ENCODE results near the gene CGB8. TPM values are rescaled to one million over a fixed set of nuclear protein-coding genes. Genes with fewer than 3 reads are reported as not detected.
"Not testable (repeated sequence)": the region's sequence is repeated elsewhere in the genome, so short reads cannot be mapped to it uniquely, and the experiment has no call there.

Gene CGB8
- total RNA-seq, 2 experiments from 2014 or later = not detected

DNA sequence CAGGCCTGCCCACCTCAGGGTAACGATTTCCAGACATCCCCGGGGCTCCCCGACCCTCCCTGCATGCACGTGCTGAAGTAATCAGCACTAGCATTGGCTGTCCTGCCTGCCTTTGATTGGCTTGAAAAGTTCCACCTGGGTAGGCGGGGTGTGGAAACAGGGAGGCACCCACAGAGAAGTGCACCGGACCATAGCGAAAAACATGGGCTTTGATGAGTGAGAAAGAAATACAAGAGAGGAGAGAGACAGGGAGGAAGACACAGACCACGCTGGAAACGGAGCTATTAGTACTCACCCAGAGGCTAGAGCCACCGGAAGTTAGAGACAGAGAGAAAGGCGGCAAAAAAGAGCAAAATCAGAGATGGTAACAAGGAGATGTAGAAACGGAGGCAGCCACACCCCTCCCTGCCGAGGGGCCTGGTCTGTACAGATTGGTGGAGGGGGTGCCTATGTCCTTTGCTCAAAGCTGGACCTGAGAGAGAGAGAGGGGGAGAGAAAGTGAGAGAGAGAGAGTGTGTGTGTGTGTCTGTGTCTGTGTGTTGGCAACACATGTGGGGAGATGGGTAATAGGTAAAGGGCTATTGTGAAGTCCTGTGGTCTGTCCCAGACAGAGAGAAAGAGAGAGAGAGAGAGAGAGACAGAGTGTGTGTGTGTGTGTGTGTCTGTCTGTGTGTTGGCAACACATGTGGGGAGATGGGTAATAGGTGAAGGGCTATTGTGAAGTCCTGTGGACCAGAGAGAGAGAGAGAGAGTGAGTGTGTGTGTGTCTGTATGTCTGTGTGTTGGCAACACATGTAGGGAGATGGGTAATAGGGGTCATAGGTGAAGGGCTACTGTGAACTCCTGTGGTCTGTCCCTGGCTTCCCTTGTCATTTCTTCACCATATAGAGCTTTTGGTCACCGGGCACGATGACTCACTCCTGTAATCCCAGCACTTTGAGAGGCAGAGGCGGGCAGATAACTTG lies 27.7 kb downstream of the CGB8 start:
- ATAC-seq = no peak
- H3K27ac Mint-ChIP-seq = peak overlapping the region; percentile 2
- POLR2A ChIA-PET = no interaction called here

DNA sequence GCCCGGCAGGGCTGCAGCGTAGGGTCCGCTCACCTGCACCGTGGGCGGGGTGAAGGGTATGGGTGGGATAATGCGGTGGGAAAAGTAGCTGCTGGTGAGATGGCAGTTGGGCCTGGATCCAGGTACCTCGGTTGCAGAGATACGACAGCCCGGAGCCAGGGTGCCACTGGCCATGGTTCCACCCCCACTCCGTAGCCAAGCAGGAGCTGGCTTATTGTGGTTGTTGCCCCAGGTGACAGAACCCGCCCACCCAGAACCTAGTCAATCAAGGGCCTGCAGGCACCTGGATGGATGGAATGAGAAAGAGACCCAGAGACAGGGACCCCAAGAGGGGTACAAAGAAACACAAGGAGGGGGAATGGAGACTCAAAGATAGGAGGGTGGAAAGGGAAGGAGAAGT lies 28.6 kb downstream of the CGB8 start:
- H3K36me3 Mint-ChIP-seq (ENCODE audit: low read depth) = peaks cover 7% of the 10 kb centered on the region
- H3K4me1 Mint-ChIP-seq (ENCODE audit: low read depth) = peaks cover 39% of the 10 kb centered on the region
- ATAC-seq (no peak), DNase-seq (no peak)
- no peak overlapping the region for H3K27ac Mint-ChIP-seq
- H3K27me3 Mint-ChIP-seq (ENCODE audit: low read depth) = peaks cover 11% of the 10 kb centered on the region
- ChIA-PET CTCF (interaction anchor here (0.6 to 5.8 kb wide), 3 partner anchors 22 to 36 kb away, joined by 3 to 32 read pairs (median 26); partner anchors contain the start of genes GYS1 and RUVBL2), POLR2A (no interaction called here)
- H3K4me3 Mint-ChIP-seq = no peak overlapping the region
- H3K9me3 Mint-ChIP-seq (ENCODE audit: insufficient read depth) = no peaks in the 10 kb centered on the region

More for the DNA sequence above, 27.7 kb downstream of the CGB8 start:
- Mint-ChIP-seq H3K36me3 (ENCODE audit: low read depth) (no peaks in the 10 kb centered on the region), H3K27me3 (ENCODE audit: low read depth) (peaks cover 11% of the 10 kb centered on the region), H3K9me3 (ENCODE audit: insufficient read depth) (no peaks in the 10 kb centered on the region), H3K4me1 (ENCODE audit: low read depth) (peaks cover 39% of the 10 kb centered on the region), H3K4me3 (no peak overlapping the region)
- DNase-seq = no peak
- CTCF ChIA-PET = interaction anchor here (0.6 to 5.8 kb wide), 3 partner anchors 22 to 77 kb away, joined by 3 to 32 read pairs (median 4); no protein-coding TSS in a partner anchor

DNA sequence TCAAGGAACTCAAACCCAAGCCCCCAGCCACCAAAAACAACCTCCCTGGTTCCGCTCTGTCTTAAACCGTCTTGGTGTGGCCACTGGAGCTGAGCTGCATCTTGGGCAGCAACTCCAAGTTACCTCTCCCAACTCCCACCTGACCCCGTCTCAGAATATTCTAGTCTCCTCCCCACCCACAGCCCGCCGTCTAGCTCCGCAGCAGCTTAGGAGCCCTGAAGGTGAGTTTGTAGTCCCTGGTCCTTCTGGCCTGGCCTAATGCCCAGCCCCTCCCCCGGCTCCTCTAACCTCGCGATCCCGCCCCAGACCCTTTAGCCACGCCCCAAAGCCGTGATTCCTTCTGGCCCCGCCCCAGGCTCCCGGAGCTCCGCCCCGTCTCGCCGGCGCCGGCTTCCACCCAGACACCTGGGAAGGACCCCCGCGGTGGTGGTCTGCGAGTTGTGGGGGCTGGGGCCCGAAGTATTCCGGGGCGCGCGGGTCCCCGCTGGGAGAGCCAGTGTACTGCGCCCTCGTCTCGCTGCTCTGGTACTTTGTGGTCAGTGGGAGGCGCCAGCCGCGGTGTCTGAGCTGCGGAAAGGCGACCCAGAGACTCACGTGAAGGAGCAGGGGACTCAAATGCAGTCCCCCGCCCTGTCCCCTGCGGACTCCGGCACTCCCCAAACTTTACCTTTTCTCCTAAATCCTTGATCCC lies 29.5 kb downstream of the CGB8 start:
- H3K27me3 Mint-ChIP-seq (ENCODE audit: low read depth) = peaks cover 11% of the 10 kb centered on the region
- no peaks in the 10 kb centered on the region for H3K9me3 Mint-ChIP-seq (ENCODE audit: insufficient read depth)
- DNase-seq (peak; percentile 64), ATAC-seq (peak; percentile 32)
- peak overlapping the region; percentile 30 for H3K27ac Mint-ChIP-seq
- H3K36me3 Mint-ChIP-seq (ENCODE audit: low read depth) = peaks cover 7% of the 10 kb centered on the region
- CTCF ChIA-PET = interaction anchor here (1.7 to 5.8 kb wide), 3 partner anchors 21 to 78 kb away, joined by 8 to 32 read pairs (median 26); partner anchors contain the start of genes GYS1 and RUVBL2
- peak overlapping the region; percentile 72 for H3K4me3 Mint-ChIP-seq
- POLR2A ChIA-PET = interaction anchor here (1.1 kb wide), 1 partner anchor 79 kb away, joined by 3 read pairs; no protein-coding TSS in a partner anchor
- H3K4me1 Mint-ChIP-seq (ENCODE audit: low read depth) = peaks cover 39% of the 10 kb centered on the region

DNA sequence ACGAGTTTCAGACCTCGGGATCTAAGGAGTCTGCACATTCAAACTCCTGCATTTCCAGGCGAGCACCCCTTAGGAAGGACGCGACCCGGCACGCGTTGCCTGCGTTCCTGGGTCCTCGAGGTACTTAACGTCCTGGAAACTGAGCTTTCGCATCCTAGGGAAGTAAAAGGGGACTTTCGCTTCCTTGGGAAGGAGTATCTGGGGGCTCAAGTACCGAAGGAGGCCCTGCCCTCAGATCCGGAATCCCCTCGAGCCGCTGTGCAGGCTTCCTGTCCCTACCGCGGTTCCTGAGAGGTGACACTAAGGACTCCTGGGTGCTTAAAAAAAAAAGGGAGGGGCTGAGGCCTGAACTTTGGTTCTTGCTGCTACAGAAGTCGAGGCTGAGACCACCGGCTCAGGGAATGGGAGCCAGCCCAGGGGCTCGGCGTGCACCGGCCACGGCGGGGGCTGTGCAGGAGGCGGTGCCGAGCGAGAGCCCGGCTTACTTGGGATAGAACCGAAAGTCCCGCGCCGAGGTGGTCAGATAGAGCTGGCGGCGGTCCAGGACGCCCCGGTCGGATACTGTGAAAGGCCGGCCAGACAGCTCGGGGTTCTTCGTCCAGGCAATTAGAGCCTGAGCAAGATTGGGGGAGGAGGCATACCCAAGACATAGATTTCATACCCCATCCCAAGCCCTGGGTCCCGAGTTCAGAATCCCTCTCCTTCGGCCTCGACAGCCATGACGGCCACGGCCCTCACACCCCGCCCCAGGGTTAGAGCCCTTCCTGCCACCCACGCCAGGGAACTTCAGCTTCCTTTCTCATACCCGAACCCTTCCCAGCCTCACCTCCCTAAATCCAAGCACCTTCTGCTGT lies 30.3 kb downstream of the CGB8 start:
- ChIA-PET CTCF (interaction anchor here (1.0 to 5.8 kb wide), 5 partner anchors 15 to 79 kb away, joined by 3 to 32 read pairs (median 8); partner anchors contain the start of genes GYS1 and RUVBL2), POLR2A (interaction anchor here (1.1 to 1.3 kb wide), 2 partner anchors 25 to 79 kb away, joined by 3 read pairs; no protein-coding TSS in a partner anchor)
- H3K27me3 Mint-ChIP-seq (ENCODE audit: low read depth) = peaks cover 11% of the 10 kb centered on the region
- H3K27ac Mint-ChIP-seq = peak overlapping the region; percentile 30
- not testable (repeated sequence) for H3K9me3 Mint-ChIP-seq (ENCODE audit: insufficient read depth)
- H3K36me3 Mint-ChIP-seq (ENCODE audit: low read depth) = peaks cover 14% of the 10 kb centered on the region
- DNase-seq = peak; percentile 48
- H3K4me3 Mint-ChIP-seq = peak overlapping the region; percentile 72
- peaks cover 39% of the 10 kb centered on the region for H3K4me1 Mint-ChIP-seq (ENCODE audit: low read depth)
- peak; percentile 25 for ATAC-seq

DNA sequence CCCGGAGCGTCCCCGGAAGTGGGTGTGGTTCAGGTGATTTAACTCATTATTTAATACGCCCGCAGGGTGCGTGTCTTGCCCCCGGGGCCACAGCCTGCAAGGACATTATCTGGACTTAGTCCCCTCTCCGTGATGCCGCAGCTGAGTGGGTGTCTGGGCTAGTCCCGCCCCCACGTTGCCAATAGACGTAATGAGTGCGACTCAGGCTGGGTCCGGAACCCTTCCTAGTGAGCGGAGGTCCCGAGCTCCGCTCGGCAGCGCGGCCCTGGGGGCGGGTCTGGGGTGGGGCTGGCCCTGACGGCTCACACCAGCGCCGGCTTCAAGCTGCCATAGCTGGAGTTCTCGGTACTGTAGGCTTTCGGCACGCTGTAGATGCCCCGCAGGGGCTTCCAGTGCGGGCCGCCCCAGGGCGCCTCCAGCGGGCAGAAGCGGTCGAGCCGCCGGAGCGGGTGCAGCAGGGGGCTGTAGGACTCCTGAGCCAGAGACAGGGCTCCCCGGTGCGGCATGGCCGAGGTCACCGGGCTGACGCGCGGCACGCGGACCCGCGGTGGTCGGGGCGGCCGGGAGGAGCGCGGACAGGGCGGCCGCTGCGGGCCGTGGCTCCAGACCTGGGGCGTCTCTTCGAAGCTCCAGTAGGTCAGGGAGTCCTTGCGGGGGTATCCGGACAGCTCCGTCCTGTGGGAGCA lies 31.1 kb downstream of the CGB8 start:
- Mint-ChIP-seq H3K9me3 (ENCODE audit: insufficient read depth) (no peaks in the 10 kb centered on the region), H3K27me3 (ENCODE audit: low read depth) (peaks cover 11% of the 10 kb centered on the region), H3K4me1 (ENCODE audit: low read depth) (peaks cover 39% of the 10 kb centered on the region), H3K36me3 (ENCODE audit: low read depth) (peaks cover 16% of the 10 kb centered on the region), H3K4me3 (peak overlapping the region; percentile 72), H3K27ac (no peak overlapping the region)
- peak; percentile 81 for ATAC-seq
- CTCF ChIA-PET = interaction anchor here (1.0 to 5.8 kb wide), 5 partner anchors 14 to 80 kb away, joined by 3 to 32 read pairs (median 8); partner anchors contain the start of genes GYS1 and RUVBL2
- POLR2A ChIA-PET = interaction anchor here (0.7 to 1.3 kb wide), 2 partner anchors 24 to 80 kb away, joined by 3 read pairs; no protein-coding TSS in a partner anchor
- peak; percentile 73 for DNase-seq

DNA sequence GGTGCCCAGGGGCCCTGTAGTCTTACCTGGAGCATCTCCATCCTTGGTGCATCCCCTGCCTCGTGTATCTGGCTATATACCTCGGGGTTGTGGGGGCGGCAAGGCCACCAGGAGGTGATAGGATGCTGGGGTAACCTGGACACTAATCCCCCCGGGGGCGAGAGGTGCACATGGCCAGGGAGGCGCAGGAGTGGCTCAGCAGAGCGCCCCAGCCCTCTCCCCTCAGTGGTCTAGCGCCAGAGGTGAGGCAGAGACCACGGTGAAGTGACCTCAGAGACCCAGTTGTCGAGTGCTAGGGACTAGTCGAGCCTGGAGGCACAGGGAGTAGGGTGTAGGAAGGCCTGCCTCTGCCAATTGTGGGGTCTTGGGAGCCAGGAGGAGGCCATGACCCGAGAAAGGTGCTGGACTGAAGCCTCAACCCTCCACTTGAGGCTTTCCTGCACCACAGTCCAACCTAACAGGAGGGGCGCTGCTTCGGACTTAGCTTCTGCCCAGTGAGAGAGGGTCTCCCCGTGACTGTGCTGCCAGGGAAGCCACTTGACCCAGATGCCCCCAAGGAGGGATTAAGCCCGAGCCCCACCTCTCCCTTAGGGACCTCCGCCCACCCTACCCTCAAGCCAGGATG lies 31.8 kb downstream of the CGB8 start, which contains the start of gene LHB:
TSS of gene LHB (minus strand) at position 51 of the 625 bp plus-strand sequence. CDS start at position 41, 10 bp downstream.
- ChIA-PET CTCF (interaction anchor here (1.3 to 5.8 kb wide), 3 partner anchors 18 to 38 kb away, joined by 4 to 32 read pairs (median 26); partner anchors contain the start of genes GYS1 and RUVBL2), POLR2A (interaction anchor here (1.3 kb wide), 1 partner anchor 23 kb away, joined by 3 read pairs; no protein-coding TSS in a partner anchor)
- no peak for DNase-seq
- ATAC-seq = no peak
- Mint-ChIP-seq H3K9me3 (ENCODE audit: insufficient read depth) (no peaks in the 10 kb centered on the region), H3K27me3 (ENCODE audit: low read depth) (peaks cover 11% of the 10 kb centered on the region), H3K27ac (no peak within 1 kb of the TSS), H3K36me3 (ENCODE audit: low read depth) (peaks cover 20% of the 10 kb centered on the region), H3K4me3 (peak within 1 kb of the TSS; percentile 72), H3K4me1 (ENCODE audit: low read depth) (peaks cover 39% of the 10 kb centered on the region)

DNA sequence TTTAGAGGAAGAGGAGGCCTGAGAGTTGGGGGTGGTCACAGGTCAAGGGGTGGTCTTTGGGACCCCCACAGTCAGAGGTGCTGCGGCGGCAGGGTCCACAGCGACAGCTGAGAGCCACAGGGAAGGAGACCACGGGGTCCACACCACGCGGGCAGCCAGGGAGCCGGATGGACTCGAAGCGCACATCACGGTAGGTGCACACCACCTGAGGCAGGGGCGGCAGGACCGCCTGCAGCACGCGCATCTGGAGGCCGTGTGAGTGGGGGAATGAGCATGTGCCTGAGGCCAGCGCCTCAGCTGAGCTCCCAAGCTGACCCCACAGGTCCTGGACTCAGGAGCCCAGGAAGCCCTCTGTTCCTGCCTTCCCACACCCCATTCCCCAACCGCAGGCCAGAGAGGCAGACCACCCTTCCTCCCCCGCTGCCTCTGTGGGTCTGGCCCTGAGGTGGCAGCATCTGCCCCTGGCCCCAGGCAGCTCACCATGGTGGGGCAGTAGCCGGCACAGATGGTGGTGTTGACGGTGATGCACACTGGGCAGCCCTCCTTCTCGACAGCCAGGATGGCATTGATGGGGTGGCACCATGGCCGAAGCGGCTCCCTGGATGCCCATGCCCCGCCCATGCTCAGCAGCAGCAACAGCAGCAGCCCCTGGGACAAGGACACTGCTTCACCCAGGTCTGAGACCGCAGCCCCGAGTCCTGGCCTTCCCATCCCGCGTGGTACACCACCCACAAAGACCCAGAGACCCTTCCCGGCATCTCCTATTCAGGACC lies 32.7 kb downstream of the CGB8 start:
- ATAC-seq (no peak), DNase-seq (no peak)
- POLR2A ChIA-PET = no interaction called here
- no peaks in the 10 kb centered on the region for H3K9me3 Mint-ChIP-seq (ENCODE audit: insufficient read depth)
- H3K4me1 Mint-ChIP-seq (ENCODE audit: low read depth) = peaks cover 35% of the 10 kb centered on the region
- H3K36me3 Mint-ChIP-seq (ENCODE audit: low read depth) = peaks cover 20% of the 10 kb centered on the region
- H3K27ac Mint-ChIP-seq = no peak overlapping the region
- CTCF ChIA-PET = interaction anchor here (0.8 to 4.3 kb wide), 2 partner anchors 17 to 23 kb away, joined by 3 to 26 read pairs; partner anchors contain the start of genes GYS1 and RUVBL2
- no peak overlapping the region for H3K4me3 Mint-ChIP-seq
- H3K27me3 Mint-ChIP-seq (ENCODE audit: low read depth) = peaks cover 8% of the 10 kb centered on the region

DNA sequence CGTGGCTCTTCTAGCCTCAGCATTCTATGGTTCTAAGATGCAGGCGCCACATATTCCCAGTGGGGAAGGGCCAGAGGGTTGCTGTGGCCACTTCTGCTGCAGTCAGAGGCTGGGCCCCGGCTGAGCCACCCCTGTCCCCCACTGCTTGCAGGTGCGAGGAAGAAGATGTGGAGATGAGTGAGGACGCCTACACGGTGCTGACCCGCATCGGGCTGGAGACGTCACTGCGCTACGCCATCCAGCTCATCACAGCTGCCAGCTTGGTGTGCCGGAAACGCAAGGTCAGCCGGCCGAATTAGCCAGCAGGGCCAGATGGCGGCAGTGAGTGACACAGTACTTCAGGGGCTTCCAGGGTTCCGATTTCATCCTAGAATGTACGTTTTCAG lies 34.0 kb downstream of the CGB8 start:
- no peak for DNase-seq
- Mint-ChIP-seq H3K27ac (no peak overlapping the region), H3K36me3 (ENCODE audit: low read depth) (peaks cover 23% of the 10 kb centered on the region), H3K9me3 (ENCODE audit: insufficient read depth) (no peaks in the 10 kb centered on the region), H3K4me3 (no peak overlapping the region), H3K27me3 (ENCODE audit: low read depth) (peaks cover 7% of the 10 kb centered on the region), H3K4me1 (ENCODE audit: low read depth) (peaks cover 23% of the 10 kb centered on the region)
- POLR2A ChIA-PET = no interaction called here
- ATAC-seq = no peak
- CTCF ChIA-PET = interaction anchor here (1.5 to 1.7 kb wide), 2 partner anchors 15 to 21 kb away, joined by 6 to 9 read pairs; partner anchors contain the start of genes GYS1 and RUVBL2

DNA sequence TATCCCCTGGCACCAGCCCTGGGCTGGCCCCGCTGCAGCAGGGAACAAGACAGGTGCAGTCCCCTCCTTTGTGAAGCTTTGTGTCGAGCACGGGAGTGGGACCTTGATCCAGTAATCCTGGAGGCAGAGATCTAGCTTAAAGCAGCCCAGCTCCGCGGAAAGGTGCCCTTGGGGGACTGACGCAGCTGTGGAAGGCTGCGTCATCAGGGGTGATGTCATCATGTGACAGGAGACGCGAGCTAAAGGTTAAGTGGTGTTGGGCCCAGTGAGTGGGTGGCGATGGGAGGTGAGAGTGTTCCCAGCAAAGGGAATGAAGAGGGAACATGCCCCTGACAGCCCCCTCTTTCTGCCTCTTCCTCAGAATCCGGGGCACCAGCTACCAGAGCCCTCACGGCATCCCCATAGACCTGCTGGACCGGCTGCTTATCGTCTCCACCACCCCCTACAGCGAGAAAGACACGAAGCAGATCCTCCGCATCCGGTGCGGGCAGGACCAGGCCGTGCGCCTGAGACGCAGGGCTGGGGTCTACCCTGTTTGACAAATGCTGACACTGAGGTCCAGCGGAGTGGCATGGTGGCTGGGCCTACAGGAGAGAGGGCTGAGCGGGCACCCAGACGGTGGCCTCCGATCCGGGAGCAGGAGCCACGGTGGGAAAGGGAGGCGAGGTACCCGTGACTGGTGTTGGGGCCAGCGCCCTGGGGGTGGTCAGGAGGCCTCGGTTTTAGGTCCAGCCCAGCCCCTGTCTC lies 34.6 kb downstream of the CGB8 start:
- H3K4me1 Mint-ChIP-seq (ENCODE audit: low read depth) = peaks cover 19% of the 10 kb centered on the region
- peaks cover 26% of the 10 kb centered on the region for H3K36me3 Mint-ChIP-seq (ENCODE audit: low read depth)
- DNase-seq (no peak), ATAC-seq (no peak)
- H3K4me3 Mint-ChIP-seq = no peak overlapping the region
- CTCF ChIA-PET = interaction anchor here (1.5 to 1.7 kb wide), 2 partner anchors 15 to 21 kb away, joined by 6 to 9 read pairs; partner anchors contain the start of genes GYS1 and RUVBL2
- POLR2A ChIA-PET = no interaction called here
- H3K27ac Mint-ChIP-seq = no peak overlapping the region
- peaks cover 6% of the 10 kb centered on the region for H3K27me3 Mint-ChIP-seq (ENCODE audit: low read depth)
- no peaks in the 10 kb centered on the region for H3K9me3 Mint-ChIP-seq (ENCODE audit: insufficient read depth)
